CD4-positive, CD25-positive, alpha-beta regulatory T cell (primary cell): ENCODE results near the gene DAGLA. TPM values are rescaled to one million over a fixed set of nuclear protein-coding genes. Genes with fewer than 3 reads are reported as not detected.

Experiments used
- ATAC-seq, 2 donors: fragments of 150-1000 bp; cut with Tn5 transposase; one replicate each; pipeline ENCODE4 v1.10.0; 2021; ENCODE audit warnings: low read depth in 2 of 2, moderate number of reproducible peaks in 2 of 2, moderate library complexity in 1 of 2
- DNase-seq, 3 donors: peaks; one replicate each; pipeline versions ENCODE4 v3.0.0 to v3.0.0-alpha.2; 2012 to 2022; ENCODE audit warnings: mixed read lengths in 1 of 3
- H3K27ac ChIP-seq: one replicate; pipeline ENCODE4 v1.7.0; 2013; ENCODE audit warnings: mild to moderate bottlenecking, low read length; ENCODE audit not compliant: insufficient read depth, poor library complexity, severe bottlenecking
- H3K27me3 ChIP-seq: one replicate; pipeline ENCODE4 v1.7.0; 2013; ENCODE audit warnings: low read length; ENCODE audit not compliant: control insufficient read depth, insufficient read depth
- H3K36me3 ChIP-seq: one replicate; pipeline ENCODE4 v1.7.0; 2013; ENCODE audit warnings: mild to moderate bottlenecking, low read length, moderate library complexity; ENCODE audit not compliant: control insufficient read depth, insufficient read depth
- H3K4me1 ChIP-seq: 2 replicates; pipeline ENCODE4 v1.7.0; 2013; ENCODE audit warnings: mild to moderate bottlenecking, low read length; ENCODE audit not compliant: insufficient read depth, control insufficient read depth, poor library complexity, severe bottlenecking
- H3K4me3 ChIP-seq: one replicate; pipeline ENCODE4 v1.7.0; 2013; ENCODE audit warnings: low read depth, mild to moderate bottlenecking, low read length, moderate library complexity
- H3K9me3 ChIP-seq, 2 experiments: 1 replicate in 1 of 2; 2 replicates in 1 of 2; pipeline ENCODE4 v1.7.0; 2013; ENCODE audit warnings: low read length in 2 of 2, mild to moderate bottlenecking in 1 of 2, moderate library complexity in 1 of 2; ENCODE audit not compliant: control insufficient read depth in 2 of 2
- H3K27ac Mint-ChIP-seq, 3 donors: one replicate each; pipeline ENCODE4 v1.8.0; 2020 to 2022; ENCODE audit warnings: mild to moderate bottlenecking in 3 of 3, mixed read lengths in 3 of 3, moderate library complexity in 2 of 3
- H3K27me3 Mint-ChIP-seq: one replicate; pipeline ENCODE4 v1.8.0; 2022; ENCODE audit warnings: mild to moderate bottlenecking, mixed read lengths
- H3K36me3 Mint-ChIP-seq: one replicate; pipeline ENCODE4 v1.8.0; 2020; ENCODE audit warnings: mixed read lengths
- H3K4me1 Mint-ChIP-seq, 4 donors: one replicate each; pipeline ENCODE4 v1.8.0; 2020 to 2022; ENCODE audit warnings: mixed read lengths in 4 of 4, mild to moderate bottlenecking in 1 of 4
- H3K4me3 Mint-ChIP-seq, 4 donors: one replicate each; pipeline ENCODE4 v1.8.0; 2020 to 2022; ENCODE audit warnings: mild to moderate bottlenecking in 4 of 4, mixed read lengths in 4 of 4, moderate library complexity in 3 of 4
- H3K9me3 Mint-ChIP-seq, 7 donors: one replicate each; pipeline ENCODE4 v1.8.0; 2020 to 2022; ENCODE audit warnings: mixed read lengths in 7 of 7, mild to moderate bottlenecking in 3 of 7, moderate library complexity in 2 of 7
- polyA plus RNA-seq, 4 donors: library from polyadenylated mRNA; unstranded; fragments of 300-500 nt; fragmentation: Illumina TruSeq; gene quantifications; one replicate each; pipeline ENCODE4 v1.2.3, GENCODE V29; 2021
- total RNA-seq: library from RNA; stranded (reverse); gene quantifications from one replicate; pipeline ENCODE4 v1.2.3, GENCODE V29; 2022

The DAGLA gene, protein sequence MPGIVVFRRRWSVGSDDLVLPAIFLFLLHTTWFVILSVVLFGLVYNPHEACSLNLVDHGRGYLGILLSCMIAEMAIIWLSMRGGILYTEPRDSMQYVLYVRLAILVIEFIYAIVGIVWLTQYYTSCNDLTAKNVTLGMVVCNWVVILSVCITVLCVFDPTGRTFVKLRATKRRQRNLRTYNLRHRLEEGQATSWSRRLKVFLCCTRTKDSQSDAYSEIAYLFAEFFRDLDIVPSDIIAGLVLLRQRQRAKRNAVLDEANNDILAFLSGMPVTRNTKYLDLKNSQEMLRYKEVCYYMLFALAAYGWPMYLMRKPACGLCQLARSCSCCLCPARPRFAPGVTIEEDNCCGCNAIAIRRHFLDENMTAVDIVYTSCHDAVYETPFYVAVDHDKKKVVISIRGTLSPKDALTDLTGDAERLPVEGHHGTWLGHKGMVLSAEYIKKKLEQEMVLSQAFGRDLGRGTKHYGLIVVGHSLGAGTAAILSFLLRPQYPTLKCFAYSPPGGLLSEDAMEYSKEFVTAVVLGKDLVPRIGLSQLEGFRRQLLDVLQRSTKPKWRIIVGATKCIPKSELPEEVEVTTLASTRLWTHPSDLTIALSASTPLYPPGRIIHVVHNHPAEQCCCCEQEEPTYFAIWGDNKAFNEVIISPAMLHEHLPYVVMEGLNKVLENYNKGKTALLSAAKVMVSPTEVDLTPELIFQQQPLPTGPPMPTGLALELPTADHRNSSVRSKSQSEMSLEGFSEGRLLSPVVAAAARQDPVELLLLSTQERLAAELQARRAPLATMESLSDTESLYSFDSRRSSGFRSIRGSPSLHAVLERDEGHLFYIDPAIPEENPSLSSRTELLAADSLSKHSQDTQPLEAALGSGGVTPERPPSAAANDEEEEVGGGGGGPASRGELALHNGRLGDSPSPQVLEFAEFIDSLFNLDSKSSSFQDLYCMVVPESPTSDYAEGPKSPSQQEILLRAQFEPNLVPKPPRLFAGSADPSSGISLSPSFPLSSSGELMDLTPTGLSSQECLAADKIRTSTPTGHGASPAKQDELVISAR
- 0.94 TPM for total RNA-seq
- under 1 TPM in 2 of 4 donors, not detected in 2; 0.08 to 0.10 TPM for polyA plus RNA-seq

DNA sequence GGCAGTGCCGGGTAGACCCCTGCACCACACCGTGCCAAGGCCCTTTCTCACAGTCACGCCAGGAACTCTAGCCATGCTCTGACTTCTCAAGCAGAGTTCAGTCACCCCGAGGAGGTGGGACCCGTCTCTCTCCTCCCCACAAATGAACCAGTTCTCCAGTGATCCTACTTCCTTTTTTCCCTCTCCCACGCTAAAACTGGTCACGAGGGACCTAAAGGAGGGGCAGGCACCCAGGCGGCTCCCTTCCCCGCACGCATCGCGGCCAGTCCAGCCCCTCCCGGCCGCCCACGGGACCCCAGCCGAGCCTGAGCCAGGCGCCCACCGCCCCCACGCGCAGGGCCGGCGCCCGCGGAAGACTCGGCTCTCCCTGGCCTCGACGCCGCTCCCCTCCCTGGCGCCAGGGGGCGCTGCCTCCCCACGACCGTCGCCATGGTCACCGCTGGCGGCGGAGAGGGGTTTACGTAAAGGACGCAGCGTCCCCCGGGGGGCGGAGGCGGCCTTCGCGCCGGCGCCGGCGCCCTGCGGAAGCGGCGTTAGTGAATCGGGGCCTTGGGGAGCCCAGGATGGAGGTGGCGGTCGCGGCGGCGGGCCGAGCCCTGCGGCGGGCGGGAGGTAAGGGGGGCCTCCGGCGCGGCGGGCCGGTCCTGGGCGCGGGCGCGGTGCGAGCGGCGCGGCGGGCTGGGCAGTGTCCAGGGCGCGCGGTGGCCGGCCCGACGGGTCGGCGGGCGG lies at the start of gene DAGLA:
TSS of gene DAGLA (plus strand) at position 499 of the 729 bp plus-strand sequence. CDS start 39,765 bp downstream, outside the sequence.
- Mint-ChIP-seq H3K9me3 (peaks cover 0 to 2% (median 0%) of the 10 kb centered on the region in 7 donors), H3K27me3 (peaks cover 22% of the 10 kb centered on the region), H3K27ac (peak within 1 kb of the TSS in 1 of 3 donors; percentile 43), H3K36me3 (no peaks in the 10 kb centered on the region), H3K4me3 (peak within 1 kb of the TSS in 3 of 4 donors; percentile 59 to 83 (median 76)), H3K4me1 (peaks cover 0 to 10% (median 4%) of the 10 kb centered on the region in 4 donors)
- ATAC-seq (peak; percentile 67 to 72), DNase-seq (peak; percentile 56 to 66 (median 62))
- Histone ChIP-seq H3K9me3 (no peaks in the 10 kb centered on the region), H3K27ac (no peak within 1 kb of the TSS), H3K4me1 (peaks cover 21% of the 10 kb centered on the region), H3K27me3 (peaks cover 2% of the 10 kb centered on the region), H3K4me3 (no peak within 1 kb of the TSS), H3K36me3 (no peaks in the 10 kb centered on the region)

- Mint-ChIP-seq H3K27ac (no peak overlapping the region), H3K4me3 (no peak overlapping the region), H3K27me3 (peaks cover 8% of the 10 kb centered on the region), H3K4me1 (no peaks in the 10 kb centered on the region), H3K9me3 (peaks cover 0 to 2% (median 0%) of the 10 kb centered on the region in 7 donors), H3K36me3 (no peaks in the 10 kb centered on the region)
- ATAC-seq (no peak), DNase-seq (no peak)
- Histone ChIP-seq H3K4me1 (no peaks in the 10 kb centered on the region), H3K27me3 (no peaks in the 10 kb centered on the region), H3K27ac (no peak overlapping the region), H3K36me3 (no peaks in the 10 kb centered on the region), H3K4me3 (no peak overlapping the region), H3K9me3 (no peaks in the 10 kb centered on the region)
Measured at GRCh38 chr11:61632096-61632495, 48.1 kb upstream of the DAGLA start.

GRCh38 chr11:61635304-61635703 lies 44.9 kb upstream of the DAGLA start:
- Histone ChIP-seq H3K36me3 (no peaks in the 10 kb centered on the region), H3K9me3 (no peaks in the 10 kb centered on the region), H3K4me1 (no peaks in the 10 kb centered on the region), H3K27me3 (no peaks in the 10 kb centered on the region), H3K4me3 (no peak overlapping the region), H3K27ac (no peak overlapping the region)
- Mint-ChIP-seq H3K4me3 (no peak overlapping the region), H3K27ac (no peak overlapping the region), H3K27me3 (peaks cover 12% of the 10 kb centered on the region), H3K36me3 (no peaks in the 10 kb centered on the region), H3K4me1 (no peaks in the 10 kb centered on the region), H3K9me3 (peaks cover 0 to under 1% (median 0%) of the 10 kb centered on the region in 7 donors)
- ATAC-seq: no peak
- no peak for DNase-seq

GRCh38 chr11:61635787-61636186 lies 44.4 kb upstream of the DAGLA start:
- Mint-ChIP-seq H3K4me1 (no peaks in the 10 kb centered on the region), H3K36me3 (no peaks in the 10 kb centered on the region), H3K4me3 (no peak overlapping the region), H3K9me3 (no peaks in the 10 kb centered on the region), H3K27me3 (peaks cover 8% of the 10 kb centered on the region), H3K27ac (no peak overlapping the region)
- DNase-seq (no peak), ATAC-seq (no peak)
- H3K27me3 ChIP-seq: no peaks in the 10 kb centered on the region
- H3K27ac ChIP-seq: no peak overlapping the region
- H3K9me3 ChIP-seq: no peaks in the 10 kb centered on the region
- no peaks in the 10 kb centered on the region for H3K4me1 ChIP-seq
- no peak overlapping the region for H3K4me3 ChIP-seq
- H3K36me3 ChIP-seq: no peaks in the 10 kb centered on the region

GRCh38 chr11:61636676-61637075 lies 43.5 kb upstream of the DAGLA start:
- no peak overlapping the region for H3K4me3 Mint-ChIP-seq
- DNase-seq (no peak), ATAC-seq (no peak)
- H3K36me3 Mint-ChIP-seq: no peaks in the 10 kb centered on the region
- Histone ChIP-seq H3K36me3 (no peaks in the 10 kb centered on the region), H3K27ac (no peak overlapping the region), H3K27me3 (no peaks in the 10 kb centered on the region), H3K4me3 (no peak overlapping the region), H3K4me1 (no peaks in the 10 kb centered on the region), H3K9me3 (no peaks in the 10 kb centered on the region)
- H3K27me3 Mint-ChIP-seq: peaks cover 8% of the 10 kb centered on the region
- H3K9me3 Mint-ChIP-seq: no peaks in the 10 kb centered on the region
- no peaks in the 10 kb centered on the region for H3K4me1 Mint-ChIP-seq
- no peak overlapping the region for H3K27ac Mint-ChIP-seq

GRCh38 chr11:61637277-61637676 lies 42.9 kb upstream of the DAGLA start:
- Mint-ChIP-seq H3K4me1 (no peaks in the 10 kb centered on the region), H3K27ac (no peak overlapping the region), H3K4me3 (no peak overlapping the region), H3K36me3 (no peaks in the 10 kb centered on the region), H3K9me3 (no peaks in the 10 kb centered on the region), H3K27me3 (peaks cover 8% of the 10 kb centered on the region)
- Histone ChIP-seq H3K36me3 (no peaks in the 10 kb centered on the region), H3K9me3 (no peaks in the 10 kb centered on the region), H3K27ac (no peak overlapping the region), H3K27me3 (no peaks in the 10 kb centered on the region), H3K4me3 (no peak overlapping the region), H3K4me1 (no peaks in the 10 kb centered on the region)
- ATAC-seq (no peak), DNase-seq (no peak)

- Mint-ChIP-seq H3K4me3 (no peak overlapping the region), H3K36me3 (no peaks in the 10 kb centered on the region), H3K27ac (no peak overlapping the region), H3K27me3 (peaks cover 14% of the 10 kb centered on the region), H3K4me1 (no peaks in the 10 kb centered on the region), H3K9me3 (no peaks in the 10 kb centered on the region)
- Histone ChIP-seq H3K9me3 (no peaks in the 10 kb centered on the region), H3K27me3 (no peaks in the 10 kb centered on the region), H3K4me3 (no peak overlapping the region), H3K4me1 (no peaks in the 10 kb centered on the region), H3K36me3 (no peaks in the 10 kb centered on the region), H3K27ac (no peak overlapping the region)
- DNase-seq: peak in 1 of 3 donors; percentile 6
- no peak for ATAC-seq
Measured at GRCh38 chr11:61639816-61640443, 40.3 kb upstream of the DAGLA start.
